HG03196 (cell line): ENCODE measurements around the gene AVP.

ENCODE experiments used
- ATAC-seq: cut with Tn5 transposase; IDR thresholded peaks from one replicate; pipeline ENCODE4 v1.9.1; 2021; ENCODE audit not compliant: unreplicated experiment

The AVP gene

DNA sequence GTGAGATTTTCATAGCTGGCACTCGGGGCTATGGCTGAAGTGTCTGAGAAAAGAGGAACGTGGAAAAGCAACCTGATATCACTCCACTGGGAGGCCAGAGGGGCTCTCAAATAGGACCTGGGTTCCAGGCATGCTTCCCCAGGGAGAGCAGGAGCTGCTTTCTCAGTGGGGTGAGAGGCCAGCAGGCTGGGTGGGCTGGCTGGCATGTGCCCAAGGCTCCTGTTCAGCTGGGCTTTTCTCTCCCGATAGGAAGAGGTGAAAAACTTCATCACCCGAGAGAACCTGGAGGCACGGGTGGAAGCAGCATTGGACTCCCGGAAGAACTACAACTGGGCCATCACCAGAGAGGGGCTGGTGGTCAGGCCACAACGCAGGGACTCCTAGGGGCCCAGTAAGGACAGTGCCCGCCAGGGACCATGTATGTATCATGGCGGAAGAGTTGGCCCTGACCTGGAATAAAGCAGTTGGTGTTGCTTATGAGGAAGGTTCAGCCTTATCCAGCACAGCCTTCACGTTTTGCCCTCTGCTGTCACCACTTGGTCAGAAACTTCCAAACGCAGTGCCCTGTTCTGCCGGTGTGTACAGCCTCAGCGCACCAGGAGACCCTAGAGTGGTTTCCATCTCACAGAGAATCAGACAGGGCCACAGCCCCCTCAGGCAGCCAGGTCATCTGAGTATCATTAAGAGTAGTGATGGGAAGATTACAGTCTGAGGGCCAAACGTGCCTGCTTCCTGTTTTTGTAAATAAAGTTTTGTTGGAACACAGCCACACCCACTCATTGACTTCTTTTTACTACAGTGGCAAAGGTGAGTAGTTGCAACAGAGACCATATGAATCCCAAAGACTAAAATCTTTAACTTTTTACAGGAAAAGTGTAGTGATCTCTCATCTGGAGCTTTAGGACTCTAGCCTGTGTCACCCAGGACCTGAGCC is 36.8 kb downstream of the AVP start:
- ATAC-seq: no peak

DNA sequence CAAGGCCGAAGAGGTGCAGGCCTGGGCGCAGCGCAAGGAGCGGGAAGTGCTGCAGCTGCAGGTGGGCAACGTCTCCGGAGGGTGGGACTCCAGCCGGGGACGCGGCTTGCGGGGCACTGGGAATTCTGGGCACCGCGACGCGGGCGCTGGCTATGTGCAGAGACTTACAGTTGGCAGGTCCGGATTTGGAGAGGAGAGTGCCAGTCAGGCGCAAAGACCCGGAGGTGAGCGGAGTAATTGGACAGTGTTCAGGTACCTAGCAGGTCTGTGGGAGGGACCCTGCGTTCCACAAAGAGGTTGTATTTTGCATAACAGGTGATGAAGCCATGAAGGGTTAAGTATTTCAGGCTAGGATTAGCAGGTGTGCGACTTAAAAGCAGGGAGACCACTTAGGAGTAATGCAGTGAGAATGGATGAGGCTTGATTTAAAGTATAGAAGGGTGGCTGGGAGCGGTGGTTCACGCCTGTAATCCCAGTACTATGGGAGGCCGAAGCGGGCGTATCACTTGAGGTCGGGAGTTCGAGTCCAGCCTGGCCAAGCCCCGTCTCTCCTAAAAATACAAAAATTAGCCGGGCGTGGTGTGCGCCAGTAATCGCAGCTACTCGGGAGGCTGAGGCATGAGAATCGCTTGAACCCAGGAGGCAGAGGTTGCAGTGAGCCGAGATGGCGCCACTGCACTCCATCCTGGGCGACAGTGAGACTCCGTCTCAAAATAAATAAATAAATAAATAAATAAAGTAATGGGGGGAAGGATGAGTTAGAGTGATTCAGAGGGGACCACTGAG is 37.7 kb downstream of the AVP start:
- no peak for ATAC-seq

DNA sequence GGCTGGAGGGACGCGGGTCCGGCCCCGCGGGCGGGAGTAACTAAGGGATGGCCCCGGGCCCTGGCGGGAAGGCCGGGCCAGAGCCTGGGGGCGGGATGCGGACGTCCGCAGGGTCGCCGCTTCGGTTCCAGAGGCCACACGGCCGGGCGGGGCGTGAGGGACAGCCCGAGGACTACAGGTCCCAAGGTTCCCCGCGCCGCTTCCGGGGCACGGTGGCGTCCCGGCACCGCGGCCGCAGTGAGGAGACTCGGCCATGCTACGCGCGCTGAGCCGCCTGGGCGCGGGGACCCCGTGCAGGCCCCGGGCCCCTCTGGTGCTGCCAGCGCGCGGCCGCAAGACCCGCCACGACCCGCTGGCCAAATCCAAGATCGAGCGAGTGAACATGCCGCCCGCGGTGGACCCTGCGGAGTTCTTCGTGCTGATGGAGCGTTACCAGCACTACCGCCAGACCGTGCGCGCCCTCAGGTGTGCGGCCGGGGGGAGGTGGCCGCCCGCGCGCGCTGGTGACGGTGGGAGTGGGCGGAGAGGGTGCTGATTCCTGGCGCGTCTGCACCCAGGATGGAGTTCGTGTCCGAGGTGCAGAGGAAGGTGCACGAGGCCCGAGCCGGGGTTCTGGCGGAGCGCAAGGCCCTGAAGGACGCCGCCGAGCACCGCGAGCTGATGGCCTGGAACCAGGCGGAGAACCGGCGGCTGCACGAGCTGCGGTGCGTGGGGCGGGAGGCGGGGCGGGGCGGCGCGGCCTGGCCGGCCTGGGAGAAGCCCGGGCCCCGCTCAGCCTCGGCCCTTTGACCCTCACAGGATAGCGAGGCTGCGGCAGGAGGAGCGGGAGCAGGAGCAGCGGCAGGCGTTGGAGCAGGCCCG is 38.5 kb downstream of the AVP start, which contains the start of gene MRPS26:
TSS of gene MRPS26 (plus strand) at position 237 of the 861 bp plus-strand sequence. CDS start at position 254, 17 bp downstream.
- ATAC-seq: peak; percentile 85

DNA sequence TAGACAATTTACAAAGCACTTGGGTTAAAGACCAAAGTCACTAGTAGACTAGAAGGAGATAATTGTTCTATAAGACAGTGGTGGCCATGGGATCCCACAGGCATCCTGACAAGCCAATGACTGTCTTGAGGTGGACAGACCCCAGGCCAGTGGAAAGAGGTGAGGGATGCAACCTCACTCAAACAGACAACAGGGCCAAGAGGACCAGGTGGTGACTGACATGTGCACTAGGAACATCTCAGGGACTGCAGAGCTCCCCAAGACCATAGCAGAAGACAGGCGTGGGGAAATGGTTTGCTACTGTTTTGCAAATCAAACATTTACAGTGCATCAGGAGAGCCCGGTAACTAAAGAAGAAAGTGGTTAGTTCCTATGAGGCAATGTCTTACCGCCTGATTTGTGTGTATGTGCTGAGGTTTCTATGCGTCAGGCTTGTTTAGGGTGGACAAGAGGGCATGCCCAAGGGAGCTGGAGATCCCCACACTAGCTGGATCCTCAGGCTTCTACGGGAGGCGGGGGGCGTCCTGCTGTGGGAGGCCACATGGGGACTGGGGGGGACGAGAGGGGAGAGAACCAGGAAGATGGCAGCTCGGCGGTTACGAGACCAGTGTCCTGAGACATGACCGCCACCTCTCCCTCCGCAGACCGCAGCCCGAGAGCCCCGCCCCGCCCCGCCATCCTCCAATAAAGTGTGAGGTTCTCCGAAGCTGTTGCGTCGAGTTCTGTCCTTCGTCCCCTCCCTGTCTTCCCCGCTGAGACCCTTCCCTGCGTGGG is 39.3 kb downstream of the AVP start:
- ATAC-seq: peak; percentile 33

DNA sequence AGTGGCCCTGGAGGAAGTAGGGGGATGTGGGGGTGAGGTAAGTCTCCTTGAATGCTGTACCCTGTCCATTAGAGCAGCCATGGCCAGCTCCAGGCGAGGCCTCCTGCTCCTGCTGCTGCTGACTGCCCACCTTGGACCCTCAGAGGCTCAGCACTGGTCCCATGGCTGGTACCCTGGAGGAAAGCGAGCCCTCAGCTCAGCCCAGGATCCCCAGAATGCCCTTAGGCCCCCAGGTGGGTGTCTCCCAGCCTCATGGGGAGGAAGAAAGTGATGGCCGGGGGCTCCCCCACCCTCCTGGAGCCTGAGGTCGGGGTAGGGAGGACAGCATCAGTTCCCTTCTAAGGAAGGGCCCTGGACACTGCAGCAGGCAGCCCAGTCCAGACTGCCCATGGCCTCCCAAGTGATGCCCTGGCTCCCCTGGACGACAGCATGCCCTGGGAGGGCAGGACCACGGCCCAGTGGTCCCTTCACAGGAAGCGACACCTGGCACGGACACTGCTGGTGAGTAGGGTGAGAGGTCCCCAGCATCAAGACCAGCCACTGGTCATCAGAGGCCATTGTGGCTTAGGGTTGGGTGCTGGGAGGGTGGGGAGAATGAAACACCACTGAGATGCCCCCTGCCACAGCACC is 40.1 kb downstream of the AVP start:
- no peak for ATAC-seq

DNA sequence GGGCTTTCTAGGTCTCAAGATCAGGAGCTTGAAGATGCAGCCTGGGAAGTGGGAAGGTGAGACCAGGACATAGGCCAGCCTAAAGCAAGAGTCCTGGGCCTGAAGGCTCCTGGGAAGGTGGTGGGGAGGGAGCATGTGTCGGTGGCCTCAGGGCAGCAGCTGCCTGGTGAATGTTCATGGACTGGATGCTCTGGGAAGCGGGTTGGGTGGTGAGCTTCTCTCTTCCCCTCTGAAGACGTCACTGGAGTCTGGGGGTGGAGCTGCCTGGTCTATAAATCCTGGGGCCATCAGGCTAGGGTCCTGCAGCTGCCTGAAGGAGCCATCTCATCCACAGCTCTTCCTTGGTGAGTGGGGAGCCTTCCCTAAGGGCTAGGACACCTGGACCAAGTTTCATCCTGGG is 41.2 kb downstream of the AVP start, which contains the start of gene GNRH2:
TSS of gene GNRH2 (plus strand) at position 301 of the 400 bp plus-strand sequence. CDS start 793 bp downstream, outside the sequence.
- no peak for ATAC-seq

DNA sequence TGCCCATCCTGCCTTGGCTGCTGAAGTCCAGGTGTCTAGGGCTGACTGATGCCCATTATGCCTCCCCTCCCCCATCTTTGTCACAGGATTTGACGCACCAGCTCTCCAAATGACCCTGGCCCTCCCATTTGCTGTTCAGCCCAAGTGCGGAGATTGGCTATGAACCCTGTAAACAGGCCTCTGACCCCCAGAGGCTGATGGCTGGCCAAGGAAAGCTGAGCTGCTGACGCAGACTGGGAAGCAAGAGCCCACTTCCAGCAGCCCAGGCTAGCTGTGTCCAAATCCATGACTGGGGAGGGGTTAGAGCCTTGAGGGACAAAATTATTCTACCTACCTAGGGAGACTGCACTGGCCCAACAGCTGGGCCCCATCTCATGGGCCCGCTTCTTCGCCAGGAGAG is 41.9 kb downstream of the AVP start:
- no peak for ATAC-seq

DNA sequence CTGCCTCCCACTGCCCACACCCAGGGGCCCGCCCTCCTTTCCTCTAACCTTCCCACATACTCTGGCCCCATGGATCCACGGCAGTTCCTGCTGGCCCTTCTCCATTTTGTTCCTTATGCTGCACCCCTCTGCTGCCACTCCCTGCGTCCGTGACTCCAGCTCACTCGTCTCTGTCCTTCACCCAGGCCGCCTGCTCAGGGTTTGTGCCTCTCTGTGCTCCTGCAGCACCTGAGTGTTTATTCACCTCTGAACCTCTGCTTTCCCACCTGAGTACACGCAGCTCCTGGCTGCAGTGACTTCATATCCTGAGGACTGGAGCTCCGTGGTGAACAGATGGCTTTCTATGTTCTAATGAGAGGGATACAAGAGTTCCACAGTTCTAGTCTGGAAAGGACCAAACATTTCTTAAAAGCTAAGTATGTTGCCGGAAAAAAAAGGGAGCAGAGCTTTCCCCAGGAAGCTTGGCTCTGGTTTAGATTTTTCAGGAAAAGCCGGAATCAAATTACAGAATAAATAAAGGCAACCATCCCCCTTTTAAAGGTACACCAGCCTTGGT is 42.6 kb downstream of the AVP start:
- ATAC-seq: no peak

DNA sequence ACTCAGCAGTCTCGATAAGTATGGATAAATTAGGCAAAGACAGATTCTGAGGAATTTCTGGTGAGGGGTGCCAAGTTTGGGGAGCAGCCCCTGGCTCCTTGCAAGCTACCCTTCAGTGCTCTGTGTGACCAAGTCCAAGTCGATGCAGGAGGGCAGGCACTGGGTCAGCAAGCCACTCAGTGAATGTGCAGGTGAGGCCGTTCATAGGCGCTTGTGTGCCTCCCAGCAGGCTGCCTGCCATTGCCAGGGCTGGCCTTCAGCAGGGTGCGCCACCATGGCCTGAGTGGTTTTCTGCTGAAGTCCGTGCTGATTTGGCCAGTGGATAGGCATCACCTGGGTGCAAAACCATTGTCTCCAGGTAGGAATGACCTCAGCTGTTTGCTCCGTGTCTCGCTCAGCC is 44.4 kb downstream of the AVP start:
- no peak for ATAC-seq

DNA sequence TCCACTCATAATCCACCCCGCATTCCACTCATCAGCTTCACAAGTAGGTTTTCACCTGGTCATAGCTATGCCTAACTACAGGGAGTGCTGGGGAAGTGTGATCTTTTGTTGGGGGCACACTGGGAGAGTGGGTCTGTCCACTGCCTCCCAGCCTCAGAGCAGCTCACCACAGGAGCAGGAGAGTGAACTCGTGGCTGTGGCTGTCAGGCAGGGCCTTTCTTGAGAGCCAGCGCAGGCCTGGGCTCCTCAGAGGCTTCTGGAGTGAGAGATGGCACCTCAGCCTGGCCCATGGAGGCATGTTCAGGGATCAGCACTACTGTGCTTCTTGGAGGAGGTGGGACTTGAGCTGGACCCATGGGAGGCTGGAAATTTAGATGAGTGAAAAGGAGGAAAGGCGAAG is 45.1 kb downstream of the AVP start:
- no peak for ATAC-seq

DNA sequence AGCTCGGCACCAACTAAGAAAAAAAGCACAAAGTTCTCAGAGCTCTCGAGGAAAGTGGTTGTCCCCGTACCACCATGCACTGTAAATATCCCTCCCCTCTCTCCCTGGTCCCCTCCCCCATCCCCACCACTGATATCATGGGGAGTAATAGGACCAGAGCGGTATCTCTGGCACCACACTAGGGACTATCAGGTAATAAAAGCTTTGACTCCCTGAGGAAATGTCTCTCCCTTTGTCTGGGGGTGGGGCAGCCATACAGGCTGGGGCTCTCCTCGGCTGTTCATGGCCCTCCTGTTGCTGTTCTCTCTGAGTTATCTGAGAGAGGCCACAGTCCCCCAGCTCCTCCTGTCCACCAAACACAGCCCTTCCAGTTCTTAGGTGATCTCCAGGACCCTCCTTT is 46.1 kb downstream of the AVP start:
- ATAC-seq: no peak

DNA sequence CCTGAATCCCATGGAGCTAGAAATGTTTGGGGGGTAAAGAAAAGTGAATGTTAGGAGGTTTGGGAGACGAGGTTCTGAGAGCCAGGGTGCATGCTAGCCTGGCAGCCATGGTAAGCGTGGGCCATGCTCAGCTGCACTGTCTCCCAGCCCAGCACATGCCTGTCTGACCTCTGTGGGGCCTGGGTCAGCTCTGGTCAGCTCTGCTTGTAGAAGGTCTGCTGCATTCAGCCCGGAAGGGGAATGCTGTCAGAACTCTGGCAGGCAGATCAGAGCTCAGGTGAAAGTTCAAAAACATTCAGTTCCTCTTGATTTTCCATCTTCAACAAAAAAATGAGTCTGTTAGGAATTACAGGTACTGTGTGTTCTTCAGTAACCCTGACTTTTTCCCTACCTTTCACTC is 46.9 kb downstream of the AVP start:
- no peak for ATAC-seq

DNA sequence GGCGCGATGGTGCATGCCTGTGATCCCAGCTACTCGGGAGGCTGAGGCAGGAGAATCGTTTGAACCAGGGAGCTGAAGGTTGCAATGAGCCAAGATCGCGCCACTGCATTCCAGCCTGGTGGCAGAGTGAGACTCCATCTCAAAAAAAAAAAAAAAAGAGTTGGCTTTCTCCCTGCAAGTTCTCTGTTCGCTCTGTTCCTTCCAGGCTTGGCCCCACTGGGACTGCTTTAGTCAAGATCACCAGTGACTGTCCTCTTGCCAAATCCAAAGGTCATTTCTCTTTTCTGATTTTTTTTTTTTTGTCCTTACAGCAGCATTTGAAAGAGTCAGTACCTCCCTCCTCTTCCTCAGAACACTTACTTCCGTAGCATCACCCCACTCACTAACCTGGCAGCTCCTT is 51.9 kb downstream of the AVP start:
- no peak for ATAC-seq
